Mucosa of gallbladder (tissue), 1 donor: Measurements from ENCODE around the gene PICK1. TPM values are rescaled to one million over a fixed set of nuclear protein-coding genes. Genes with fewer than 3 reads are reported as not detected.
A peak's percentile ranks its signal among the peaks of the same experiment; 100 is the strongest.
"Not testable (repeated sequence)": the region's sequence is repeated elsewhere in the genome, so short reads cannot be mapped to it uniquely, and the experiment has no call there.

Experiments used
- DNase-seq: peaks from one replicate; pipeline ENCODE4 v3.0.0-alpha.2; 2020; ENCODE audit warnings: low spot score
- total RNA-seq: library from RNA; stranded (reverse); gene quantifications from one replicate; pipeline ENCODE4 v1.2.1, GENCODE V29; 2021
- donor health status: DM: no; HTN: no; CAD: no.

The PICK1 gene
- total RNA-seq, 1 donor from 2014 or later, result 49.0 TPM

DNA sequence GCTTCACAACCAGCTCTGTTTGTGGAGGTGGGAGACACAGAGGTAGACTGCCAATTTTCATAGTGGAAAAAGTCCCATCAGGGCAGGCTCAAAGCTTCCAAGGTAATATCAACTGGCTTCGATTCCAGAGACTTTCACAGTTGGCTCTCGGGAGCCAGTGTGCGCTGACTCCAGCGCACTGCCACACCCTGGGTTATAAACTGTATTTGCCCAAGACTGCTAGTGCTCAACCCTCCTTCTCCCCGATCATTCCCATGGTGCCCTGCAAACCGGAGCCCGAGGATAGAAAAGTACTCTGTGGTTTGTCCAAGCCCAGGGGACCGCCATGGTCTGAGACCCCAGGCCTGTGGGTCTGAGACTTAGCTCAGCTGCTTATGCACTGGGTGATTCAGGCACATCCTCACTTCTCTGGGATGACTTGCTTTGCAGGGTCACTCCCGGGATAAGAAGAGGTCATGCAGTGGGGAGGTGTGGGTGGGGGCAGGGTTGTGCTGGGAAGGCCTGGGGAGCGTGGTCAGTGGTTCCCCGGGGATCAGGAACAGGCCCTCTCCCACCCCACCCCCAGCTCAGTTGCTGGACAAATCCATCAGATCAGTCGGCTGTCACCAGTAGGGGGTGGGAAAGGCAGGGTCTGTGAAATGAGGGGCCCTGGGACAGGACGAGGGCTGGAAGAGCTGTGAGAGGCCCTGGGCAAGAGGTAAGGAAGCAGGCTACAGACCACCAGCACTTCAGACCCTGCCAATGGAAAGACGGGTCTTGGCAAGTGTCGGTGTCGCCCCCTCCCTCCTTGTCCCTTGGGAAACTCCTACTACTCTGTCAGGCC is 26.7 kb upstream of the PICK1 start:
- no peak for DNase-seq

DNA sequence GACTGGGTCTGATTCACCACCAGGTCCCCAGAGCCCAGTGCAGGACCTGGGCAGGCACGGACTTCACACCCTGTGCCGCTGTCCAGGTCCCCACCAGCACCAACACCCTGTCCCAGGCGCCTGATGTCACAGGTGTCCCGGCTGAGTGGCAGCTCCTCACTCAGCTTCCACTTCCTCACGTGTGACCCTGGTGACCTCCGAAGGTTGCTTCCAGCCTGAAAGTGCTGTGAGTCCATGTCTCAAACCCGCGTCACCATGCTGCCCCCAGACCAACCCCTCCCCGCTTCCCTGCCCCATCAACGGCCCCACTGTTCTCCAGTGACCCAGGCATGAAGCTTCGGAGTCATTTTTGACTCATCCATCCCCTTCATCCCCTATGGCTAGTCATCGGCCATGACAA is 25.7 kb upstream of the PICK1 start:
- no peak for DNase-seq

DNA sequence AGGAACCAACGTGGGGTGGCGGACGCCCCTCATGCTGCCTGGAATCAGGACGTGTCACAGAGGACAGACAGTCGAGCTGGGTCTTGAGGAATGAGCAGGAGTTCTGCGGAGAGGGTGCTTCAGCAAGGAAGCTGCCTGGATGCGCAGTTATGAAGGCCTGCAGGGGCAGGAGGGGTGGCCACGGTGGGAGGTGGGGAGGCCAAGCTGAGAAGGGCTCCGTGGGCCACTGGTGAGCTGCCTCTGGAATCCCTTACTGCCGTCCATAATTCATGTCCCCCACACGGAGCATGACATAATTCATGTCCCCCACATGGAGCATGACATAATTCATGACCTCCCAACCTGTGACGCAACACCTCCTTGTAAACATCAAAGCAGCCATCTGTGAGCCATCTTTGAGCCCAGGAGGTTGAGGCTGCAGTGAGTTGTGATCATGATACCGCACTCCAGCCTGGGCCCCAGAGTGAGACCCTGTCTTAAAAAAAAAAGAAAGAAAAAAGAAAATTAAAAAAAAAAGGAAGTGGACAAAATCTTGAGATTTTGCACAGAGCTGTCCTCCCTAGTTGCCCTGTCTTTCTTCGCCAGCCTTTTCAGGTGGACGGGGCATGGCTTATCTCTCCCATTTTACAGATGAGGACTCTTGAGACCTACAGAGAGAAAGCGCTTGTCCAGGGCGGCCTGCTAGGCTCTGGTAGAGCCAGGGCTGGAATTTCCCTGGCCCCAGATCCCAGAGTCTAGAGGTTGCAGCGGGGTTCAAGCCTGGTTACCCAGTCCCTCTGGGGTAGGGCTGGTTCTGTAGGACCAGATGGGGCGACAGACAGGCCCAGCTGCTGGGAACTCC is 24.3 kb upstream of the PICK1 start:
- peak; percentile 35 for DNase-seq

DNA sequence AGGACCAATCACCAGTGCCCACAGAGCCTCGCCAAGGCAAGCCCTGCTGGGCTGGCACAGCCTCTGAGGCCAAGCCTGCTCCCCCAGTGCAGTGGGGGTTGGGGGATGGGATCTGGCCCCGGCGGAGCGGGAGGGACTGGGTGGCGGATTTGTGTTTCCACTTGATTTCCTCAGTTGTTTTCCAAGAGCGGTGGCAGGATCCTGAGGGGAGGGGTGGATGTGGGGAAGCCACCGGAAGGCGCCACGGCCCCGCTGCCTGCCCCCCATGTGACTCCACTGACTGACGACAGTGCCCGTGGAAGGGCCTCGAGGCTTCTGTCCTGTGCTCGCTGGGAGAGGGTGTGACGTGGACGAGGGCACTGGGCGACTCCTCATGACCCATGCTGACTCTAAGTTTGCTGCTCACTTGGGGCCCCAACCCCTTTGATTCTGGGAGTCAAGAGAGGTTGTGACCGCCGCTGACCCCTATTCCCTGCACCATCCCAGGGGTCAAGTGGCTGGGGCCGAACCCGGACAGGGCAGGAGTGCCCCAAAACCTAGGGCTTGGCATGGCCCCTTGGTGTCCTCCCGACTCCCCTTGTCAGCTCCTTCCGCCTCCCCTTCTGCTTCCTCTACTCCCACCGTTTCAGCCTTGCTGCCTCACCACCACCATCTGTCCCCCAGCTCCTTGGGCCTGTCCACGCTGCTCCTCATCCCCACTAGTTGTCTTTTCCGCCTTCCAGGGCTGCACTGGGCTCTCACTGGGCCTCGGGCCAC is 23.5 kb upstream of the PICK1 start:
- no peak for DNase-seq

DNA sequence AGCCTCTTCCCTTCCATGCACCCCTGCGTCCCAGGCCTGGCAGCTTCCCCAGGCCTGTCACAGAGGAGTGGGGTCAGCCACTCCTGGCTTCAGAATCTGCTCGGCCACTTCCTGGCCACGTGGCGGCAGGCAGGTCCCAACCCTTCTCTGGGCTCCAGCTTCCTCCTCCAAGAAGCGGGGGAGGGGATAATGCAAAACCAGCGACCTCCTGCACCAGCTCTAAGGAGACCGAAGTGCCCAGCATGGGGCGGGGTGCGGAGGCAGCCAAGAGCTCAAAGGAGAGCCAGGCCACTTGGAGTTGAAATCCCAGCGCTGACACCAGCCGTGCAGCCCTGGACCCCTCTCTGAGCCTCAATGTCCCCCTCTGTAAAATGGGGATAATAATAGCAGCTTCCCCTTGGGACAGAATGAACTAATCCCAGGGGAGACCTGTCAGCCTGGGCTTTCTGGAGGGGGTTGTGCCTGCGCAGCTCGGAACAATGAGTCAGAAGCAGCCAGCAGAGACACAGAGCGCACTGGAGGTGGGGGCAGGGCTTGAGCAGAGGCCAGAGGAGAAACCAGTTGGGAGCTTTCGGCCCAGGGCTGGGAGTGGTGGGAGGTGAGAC is 22.8 kb upstream of the PICK1 start:
- DNase-seq, result peak; percentile 80

DNA sequence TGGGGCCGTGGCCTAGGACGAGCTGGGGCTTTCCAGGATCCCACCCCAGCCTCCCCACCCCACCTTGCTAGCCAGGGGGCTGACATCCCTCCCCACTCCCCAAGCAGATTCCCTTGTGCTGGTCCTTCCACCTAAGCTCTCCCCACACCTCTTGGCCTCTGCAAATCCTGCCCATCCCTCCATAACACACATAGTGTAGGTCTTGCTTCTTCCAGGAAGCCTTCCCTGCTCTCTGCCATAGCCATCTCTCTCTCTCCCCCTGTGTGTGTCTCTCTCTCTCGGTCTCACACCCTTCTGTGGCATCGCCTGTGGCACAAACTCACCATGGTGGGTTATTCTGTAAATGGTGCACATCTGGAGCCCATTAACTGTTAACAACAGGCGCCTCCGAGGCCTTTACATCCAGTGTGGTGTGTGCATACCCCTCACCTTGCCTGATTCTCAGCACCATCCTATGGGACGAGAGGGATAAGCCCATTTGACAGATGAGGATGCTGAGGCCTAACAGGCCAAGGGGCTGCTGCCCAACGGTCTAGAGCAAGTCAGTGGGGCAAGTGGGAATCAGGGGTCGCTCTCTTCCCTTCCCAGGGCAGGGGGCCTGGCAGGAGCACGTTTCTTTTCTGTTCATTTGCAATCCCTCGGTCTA is 22.2 kb upstream of the PICK1 start:
- DNase-seq, result no peak

DNA sequence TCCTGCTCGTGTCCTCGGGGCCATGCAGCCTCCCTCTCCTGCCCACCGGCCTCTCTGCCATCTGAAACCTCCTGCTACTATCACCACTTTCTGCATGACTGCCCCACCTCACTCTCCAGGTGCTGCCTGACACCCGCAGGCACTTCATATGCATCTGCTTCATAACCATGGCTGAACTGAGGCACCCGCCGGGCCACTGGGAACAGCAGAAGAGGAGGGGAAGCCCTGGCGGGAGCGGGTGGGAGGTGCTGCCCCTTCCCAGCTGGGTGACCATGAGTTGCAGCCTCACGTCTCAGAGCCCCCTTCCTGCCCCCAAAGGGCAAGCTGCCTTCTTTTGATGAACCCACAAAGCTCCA is 21.7 kb upstream of the PICK1 start:
- no peak for DNase-seq

DNA sequence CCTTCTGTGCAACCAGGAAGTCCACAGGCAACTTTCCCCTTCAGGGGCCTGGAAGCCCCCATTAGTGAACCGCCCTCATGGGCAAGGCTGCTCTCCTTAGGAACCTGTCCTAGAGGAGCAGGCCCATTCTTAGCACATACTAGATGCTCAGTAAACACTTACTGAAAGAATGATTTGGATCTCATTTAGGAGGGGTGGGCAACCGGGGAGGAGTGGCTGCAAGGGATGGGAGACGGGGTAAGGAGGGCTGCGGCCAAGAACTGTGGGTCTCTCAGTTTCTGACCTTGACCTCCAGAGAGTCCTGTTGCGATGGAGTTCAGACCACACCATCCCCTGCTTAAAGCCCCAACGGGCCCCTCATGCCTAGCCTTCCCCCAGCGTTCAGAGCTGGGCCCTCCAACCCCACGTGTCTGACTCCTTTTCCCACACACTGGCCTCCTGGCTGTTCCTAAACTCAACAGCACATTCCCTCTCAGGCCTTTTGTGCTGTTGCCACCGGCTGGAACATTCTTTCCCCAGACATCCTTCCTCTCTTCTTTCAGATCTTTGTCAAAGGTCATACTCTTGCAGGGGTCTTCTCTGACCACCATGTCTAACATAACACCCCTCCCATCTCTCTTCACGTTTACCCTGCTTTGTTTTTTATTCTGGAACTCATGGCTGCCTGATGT is 20.7 kb upstream of the PICK1 start:
- no peak for DNase-seq

DNA sequence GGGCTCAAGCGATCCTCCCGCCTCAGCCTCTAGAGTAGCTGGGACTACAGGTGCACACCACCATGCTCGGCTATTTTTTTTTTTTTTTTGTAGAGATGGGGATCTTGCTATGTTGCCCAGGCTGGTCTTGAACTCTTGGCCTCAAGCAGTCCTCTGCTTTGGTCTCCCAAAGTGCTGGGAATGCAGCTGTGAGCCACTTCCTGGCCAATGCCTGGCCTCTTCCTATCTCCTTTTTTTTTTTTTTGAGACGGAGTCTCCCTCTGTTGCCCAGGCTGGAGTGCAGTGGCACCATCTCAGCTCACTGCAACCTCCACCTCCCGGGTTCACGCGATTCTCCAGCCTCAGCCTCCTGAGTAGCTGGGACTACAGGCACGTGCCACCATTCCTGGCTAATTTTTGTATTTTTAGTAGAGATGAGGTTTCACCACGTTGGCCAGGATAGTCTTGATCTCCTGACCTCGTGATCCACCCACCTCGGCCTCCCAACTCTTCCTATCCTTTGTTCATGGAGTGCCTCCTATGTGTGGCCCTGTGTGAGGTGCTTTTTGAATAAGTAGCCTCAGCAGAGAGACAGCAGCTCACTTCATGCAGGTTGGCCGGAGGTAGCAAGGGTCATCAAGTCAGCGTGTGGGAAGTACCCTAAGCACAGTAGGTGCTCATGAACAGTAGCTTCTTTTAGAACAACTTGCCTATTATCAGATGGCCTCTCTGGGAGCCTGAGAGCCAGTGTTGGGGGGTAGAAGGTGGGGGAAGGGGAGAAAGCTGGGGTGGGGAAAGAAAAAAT is 19.6 kb upstream of the PICK1 start:
- DNase-seq, result not testable (repeated sequence)

DNA sequence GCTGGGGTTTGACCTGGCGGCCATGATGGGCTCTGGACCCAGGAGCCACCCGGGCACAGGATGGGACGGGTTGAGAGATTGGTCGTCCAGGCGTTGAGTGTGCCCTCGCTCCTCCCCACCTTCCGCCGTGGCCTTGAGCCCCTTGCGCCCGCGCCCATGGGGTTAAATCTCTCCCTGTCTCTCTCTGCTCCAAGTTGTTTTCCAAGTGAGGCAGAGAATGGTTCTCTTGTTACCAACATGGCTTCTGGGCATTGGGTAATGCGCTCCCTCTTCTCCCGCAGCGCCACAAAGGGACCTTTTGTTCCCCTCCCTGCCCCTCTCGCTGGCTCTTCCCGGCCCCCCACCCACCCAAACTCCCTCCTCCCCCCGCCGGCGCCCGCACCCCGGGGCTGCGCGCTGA is 18.8 kb upstream of the PICK1 start:
- no peak for DNase-seq

DNA sequence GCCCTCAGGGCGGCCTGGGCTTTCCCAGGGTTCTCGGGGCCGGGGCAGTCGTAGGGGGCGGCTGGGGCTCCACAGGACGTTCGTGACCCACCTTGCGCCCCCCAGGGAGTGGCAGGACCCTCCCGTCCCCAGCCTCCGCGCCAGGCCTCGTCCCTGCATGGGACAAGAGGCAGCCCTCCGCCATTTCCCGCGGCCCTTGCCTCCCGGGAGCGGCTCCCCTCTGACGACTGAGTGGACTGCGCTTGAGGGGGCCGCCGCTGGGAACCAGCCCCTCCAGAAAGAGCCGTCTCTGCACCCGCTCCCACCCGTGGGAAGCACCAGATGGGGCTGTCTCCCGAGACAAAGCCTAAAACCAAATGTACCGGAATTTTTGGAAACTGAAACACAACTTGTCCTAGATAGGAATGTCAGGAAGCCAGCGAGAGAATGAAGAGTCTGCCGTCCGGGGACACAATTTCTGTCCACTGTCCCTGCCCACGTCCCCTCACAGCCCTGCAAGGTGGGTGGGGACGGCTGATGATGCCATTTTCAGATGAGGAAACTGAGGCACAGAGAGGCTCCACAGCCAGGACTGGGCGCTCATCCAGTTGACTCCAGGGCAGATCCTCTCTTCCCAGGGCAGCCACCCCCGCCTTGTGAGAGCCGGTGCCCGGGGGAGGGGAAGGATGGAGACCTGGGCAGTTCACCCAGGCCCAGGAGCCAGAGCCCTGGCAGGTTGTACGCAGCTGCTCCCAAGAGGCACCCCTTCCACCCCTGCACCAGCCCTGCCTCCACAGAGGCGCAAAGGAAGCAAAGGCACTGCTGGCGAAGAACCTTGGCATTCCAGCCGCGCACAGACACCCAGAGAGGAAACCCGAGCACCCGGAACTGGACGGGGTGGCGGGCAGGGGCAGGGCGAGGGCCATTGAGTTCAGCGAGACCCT is 18.1 kb upstream of the PICK1 start:
- DNase-seq, result no peak

DNA sequence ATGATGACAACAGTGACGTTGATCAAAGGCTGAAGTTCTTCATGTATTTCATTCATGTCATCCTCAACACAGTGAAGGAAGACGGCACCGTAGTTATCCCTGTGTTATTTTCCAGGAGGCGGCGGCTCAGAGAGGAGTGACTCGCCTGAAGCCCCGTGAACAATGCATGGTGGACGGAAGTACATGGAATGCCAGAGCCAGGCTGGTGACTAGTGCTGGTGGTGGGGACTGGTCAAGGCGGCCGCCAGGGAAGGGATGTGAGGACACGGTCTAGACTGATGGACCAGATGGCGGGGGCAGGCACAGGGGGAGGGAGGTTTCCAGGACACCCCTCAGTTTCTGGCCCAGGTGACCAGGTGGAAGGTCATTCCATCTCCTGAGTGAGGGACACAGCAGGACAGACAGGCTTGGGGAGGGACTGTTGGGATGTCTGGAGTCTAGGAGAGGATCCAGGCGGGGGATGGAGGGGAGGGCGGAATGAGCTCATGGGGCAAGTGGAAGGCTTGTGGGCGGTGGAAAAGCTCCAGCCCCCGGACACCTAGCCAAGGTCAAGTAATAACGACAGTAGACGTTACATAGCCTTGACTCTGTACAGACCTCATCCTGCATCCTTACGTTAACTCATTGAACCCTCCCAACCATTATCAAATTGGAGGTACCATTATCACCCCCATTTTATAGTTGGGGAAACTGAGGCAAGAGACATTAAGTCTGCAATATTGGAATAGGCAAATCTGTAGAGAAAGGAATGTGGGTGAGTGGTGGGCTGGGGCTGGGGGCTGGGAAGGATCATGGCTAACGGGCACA is 16.0 kb upstream of the PICK1 start:
- DNase-seq, result no peak

DNA sequence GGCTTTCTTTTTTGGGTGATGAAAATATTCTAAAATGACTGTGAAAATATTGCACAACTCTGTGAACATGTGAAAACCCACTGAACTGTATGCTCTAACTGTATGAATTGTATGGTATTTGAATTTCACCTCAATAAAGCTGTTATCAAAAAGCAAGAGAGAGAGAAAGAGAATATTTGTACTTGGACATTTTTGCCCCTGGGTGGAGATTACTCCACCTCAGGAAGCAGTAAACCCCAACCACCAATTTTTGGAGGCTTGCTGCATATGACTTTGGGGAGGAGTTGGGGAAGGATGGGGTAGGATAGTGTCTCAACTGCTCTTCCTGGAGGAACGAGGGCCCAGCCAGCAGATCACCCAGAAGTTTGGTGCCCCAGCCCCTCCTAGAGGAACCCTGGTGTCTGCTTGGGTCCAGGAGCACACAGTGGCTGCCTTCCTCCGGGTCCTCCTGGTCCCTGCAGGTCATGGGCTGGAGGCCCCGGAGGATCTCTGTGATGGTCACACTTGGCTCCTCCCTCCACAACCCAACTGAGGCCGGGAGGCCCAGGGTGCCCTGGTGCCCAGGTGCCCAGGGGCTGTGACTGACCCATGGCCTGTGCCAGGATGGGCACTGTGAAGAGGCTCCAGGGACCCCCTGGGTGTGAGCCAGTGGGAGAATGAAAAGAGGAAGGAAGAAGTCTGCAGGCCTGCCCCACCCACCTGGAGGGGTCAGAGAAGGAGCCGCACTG is 15.3 kb upstream of the PICK1 start:
- DNase-seq, result no peak

DNA sequence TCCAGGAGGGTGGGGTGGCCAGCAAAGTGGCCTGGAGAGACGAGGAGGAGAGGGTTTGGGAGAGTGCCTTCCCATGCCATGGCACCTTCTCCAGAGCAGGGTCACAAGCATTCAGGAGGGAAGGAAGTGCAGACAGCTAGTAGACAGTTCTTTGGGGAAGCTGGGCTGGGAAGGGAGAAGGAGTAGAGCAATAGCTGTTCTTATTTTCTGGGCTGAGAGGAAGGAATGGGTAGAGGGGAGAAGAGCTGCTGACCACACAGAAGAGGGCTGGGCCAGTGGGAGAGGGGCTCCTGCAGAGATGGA is 14.8 kb upstream of the PICK1 start:
- no peak for DNase-seq

DNA sequence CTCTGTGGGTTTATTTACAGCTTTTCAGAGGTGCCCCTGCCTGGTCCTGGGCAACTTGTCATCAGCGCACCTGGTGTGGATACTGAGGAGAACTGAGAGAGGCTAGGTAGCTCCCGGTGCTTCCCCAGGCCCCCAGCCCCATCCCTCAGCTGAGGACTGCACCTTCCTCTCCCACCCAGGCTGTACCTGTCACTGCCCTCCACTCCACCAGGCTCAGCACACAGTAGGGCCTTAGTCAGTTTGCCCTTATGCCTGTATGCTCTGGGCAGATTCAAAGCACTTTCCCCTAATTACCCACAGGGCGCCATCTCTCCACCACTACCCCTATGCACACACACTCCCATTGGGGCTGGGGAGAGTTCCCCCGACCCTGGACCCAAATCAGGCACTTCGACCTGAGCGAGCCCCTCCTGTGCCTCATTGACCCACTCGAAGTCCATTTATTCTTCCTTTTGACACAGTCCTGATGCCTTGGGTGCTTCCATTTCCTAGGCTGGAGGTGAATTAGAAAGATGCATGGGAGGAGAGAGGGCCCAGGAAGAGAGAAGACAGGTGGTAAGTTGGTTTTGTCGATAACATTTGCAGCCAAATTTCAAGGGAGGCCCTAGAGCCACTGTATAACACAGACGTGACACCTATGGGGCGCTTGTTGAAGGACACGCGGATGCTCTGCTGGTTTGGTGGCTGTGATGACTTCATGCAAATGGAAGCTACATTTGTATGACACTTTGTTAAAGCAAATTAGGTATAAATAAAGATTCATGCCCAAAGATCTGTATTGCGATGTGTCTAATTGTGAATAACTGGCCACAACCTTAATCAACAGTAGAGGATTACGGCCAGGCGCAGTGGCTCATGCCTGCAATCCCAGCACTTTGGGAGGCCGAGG is 13.8 kb upstream of the PICK1 start:
- DNase-seq, result no peak

DNA sequence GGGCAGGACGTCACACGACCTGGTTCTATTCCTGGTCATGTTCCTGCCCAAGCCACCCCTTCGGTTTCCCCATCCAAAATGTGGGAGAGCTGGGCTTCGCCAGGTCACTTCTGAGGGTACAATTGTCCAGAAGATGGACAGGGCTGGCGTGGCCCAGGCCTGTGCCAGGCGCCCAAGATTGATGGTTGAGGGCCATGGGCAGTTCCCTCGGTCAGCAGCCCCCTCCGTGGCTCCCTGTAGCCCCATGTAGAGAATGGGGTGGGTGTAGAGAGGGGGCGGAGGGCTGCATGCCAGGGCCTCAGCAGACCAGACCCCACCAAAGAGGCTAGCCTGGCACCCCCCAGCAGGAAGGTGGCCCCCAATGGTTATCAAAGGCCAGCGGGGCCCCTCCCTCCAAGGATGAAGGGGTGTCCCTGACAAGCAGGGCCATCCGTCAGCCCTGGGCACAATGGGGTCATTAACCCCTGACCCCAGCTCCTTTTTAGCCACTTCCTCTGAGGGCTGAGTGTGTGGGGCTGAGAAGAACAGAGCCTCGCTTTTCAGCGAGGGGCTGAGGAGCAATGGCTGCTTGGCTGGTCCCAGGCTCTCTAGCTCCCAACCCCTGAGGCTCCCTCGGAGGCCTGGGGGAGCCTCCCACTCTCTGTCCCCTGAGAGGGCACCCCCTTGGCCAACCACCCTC is 11.0 kb upstream of the PICK1 start:
- DNase-seq, result no peak
